Measurements from ENCODE around the gene STRIP1.
A peak's percentile ranks its signal among the peaks of the same experiment; 100 is the strongest.

STRIP1 gene

DNA sequence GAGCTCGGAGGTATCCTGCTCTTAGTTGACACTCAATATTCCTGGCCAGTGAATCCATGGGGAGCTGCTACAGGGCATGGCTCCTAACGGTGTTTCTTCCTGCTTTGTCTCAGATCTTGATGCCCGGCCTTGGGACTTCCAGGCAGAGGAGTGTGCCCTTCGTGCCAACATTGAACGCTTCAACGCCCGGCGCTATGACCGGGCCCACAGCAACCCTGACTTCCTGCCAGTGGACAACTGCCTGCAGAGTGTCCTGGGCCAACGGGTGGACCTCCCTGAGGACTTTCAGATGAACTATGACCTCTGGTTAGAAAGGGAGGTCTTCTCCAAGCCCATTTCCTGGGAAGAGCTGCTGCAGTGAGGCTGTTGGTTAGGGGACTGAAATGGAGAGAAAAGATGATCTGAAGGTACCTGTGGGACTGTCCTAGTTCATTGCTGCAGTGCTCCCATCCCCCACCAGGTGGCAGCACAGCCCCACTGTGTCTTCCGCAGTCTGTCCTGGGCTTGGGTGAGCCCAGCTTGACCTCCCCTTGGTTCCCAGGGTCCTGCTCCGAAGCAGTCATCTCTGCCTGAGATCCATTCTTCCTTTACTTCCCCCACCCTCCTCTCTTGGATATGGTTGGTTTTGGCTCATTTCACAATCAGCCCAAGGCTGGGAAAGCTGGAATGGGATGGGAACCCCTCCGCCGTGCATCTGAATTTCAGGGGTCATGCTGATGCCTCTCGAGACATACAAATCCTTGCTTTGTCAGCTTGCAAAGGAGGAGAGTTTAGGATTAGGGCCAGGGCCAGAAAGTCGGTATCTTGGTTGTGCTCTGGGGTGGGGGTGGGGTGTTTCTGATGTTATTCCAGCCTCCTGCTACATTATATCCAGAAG is 19.4 kb downstream of the STRIP1 start:
- peak in 1 of 2 experiments; percentile 27 for DNase-seq

DNA sequence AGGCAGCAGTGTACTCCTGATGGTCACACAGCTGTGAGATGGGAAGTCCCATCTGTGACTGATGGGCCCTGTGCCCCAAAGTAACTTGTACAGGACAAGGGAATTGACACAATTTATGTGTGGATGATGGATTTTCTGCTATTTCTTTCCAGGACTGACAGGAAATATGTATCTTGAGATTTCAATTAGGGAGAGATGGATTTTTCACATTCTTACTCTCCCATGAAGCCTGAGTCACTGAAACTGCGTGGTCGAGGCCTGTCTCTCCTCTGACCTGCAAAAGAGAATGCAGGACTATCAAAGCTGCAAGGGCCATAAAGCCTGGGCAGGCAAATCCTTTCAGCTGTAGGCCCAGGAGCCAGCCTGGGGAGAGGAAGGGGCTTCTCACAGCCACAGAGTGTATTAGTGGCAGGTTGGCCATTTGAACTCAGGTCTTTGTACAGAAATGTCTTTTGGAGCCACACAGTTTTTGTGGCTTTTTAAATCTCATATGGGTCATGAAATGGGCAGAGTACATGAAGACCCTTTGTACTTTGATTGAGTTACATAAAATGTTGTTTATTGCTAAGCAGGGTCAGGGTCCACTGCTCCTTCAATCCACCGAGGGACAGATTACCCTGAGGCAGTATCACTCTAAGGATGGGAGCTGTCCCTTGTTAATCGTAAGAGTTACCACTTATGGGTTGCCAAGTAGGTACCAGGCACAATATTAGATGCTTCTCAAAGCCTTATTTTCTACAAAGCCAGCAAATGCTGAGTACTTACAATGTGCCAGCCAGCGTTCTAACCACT is 21.3 kb downstream of the STRIP1 start:
- DNase-seq, result no peak

DNA sequence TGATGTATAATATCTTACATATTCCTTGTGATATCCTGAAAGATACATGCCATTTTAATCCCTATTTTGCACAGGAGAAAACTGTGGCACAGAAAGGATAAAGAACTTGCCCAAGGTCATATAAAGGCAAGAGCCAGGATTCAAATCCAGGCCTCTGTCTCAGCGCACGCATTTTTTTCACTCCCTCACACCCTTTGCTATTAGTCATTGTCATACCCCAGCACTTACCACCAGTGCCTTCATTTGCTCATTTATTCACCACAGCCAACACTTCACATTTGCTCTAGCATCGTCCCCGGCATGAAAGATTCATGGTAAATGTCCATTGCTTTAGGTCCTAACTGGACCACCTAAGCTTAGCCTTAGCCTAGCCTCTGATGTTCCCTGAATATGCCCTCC is 21.9 kb downstream of the STRIP1 start:
- no peak for DNase-seq

DNA sequence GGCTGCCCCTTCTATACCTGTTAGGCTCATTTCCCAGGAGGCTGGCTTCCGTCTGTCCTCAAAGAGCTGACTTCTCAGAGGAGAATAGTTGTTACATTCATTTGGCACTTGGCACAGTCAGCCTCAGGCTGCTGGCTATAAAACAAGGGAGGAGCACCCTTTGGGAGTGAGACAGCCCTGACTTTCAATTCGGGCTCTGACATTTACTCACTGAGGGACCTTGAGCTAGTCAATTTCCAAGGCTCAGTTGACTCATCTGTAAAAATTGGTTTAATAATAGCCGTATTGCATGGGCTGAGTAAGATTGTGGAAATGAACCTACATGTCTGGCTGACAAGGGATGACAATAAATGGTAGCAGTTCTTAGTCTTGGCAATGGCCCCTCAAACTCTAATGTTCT is 22.4 kb downstream of the STRIP1 start:
- no peak for DNase-seq

DNA sequence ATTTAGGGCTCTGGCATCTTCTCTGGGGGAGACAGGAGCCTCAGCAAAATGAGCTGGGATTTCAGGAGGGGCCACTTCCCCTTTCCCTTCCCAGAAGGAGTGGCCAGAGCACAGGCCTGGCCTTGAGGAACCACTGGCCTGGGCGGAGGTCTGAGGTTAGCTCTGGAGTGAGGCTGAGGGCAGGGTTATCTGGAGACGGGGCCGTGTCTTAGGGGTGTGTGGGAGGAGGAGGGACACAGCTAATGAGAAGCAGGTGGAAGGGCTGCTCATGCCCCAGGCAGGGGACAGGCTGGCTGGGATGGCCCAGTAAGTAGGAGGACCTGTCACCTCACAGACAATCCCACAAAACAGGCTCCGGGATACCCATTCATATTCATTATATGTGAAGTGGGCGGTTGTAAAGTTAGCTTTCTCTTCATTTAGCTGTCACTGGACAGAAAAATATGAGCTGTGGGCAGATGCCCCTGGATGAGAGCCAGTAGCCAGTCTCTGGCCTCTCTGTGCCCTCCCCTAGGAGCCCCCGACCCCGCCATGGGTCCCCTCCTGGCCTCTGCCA is 23.6 kb downstream of the STRIP1 start:
- no peak for DNase-seq

DNA sequence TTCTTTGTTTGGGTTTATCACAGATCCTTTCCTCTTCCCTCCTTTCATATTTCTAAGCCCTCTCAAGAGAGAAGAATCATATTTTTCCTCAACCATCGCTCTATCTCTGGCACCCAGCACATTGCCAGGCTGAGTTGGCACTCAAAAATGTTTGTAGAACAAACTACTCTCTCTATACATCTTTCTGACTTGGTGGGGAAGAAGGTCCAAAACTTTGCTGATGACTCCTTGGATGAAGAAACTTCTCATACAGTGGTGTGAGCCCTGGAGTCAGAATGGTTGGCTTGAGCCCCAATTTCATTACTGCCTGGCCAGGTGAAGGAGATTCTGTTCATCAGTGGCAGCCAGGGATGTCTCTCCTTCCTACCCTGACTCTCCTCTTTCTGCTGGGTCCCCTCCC is 24.2 kb downstream of the STRIP1 start:
- DNase-seq, result no peak

DNA sequence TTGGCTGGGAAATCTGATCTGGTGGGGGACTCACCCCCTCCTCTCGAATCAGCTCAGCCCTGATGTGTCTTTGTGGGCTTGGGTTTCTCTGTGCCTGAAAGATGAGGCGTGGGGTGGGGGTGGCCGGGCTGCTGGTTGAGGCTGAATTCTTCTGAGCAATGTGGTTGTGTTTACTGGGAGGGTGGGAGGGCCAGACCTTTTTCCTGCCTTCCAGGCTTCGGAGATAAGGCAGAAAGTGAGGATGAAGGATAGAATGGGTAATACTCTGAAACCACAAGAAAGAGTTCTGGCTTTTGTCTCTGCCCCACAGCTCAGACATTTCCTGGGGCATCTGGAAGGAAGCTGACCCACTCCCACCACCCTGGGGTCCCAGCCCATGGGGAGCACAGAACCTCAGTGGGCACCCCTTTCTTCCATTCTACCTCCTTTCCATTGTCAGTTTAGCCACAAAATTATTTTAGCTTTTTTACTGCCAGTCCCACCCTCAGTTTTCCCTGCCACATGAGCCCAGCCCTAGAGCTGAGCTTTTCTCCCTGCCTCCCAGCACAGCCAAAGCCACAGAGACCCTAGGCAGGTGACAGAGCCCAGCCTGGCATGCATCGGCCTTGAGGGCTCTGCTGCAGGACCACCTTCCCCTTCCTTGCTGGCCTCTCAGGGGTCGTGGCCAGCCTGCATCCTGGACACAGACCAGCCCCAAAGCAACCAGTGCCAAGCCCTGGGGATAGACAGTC is 24.9 kb downstream of the STRIP1 start:
- no peak for DNase-seq

DNA sequence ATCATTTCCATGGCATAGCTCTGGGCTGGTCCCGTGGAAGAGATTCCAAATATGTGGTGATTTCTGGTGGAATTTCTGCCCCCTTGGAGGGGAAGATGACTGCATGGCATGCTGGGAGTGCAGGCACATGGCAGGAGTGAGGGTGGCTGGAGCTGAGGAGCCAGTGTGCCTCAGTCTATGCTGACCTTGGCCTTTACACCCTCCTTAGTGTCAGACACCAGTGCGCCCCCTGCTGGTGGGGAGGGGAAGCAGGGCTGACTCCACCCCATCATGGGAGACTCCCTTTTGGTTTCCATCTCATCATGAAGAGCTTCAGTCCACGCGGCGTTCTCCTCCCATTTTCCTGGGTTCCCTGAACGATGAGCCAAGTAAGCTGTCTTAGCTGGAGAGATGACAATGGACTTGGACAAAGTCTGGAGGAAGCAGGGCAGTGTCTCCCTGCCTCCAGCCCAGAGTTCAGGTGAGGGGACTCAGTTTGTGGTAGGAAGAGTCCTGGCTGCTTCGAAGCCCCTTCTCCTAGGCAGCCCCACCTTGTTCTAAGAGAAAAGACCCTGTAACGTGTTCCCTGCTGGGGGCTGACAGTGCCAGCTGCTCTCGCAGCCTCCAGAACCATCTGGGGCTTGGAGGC is 25.7 kb downstream of the STRIP1 start:
- DNase-seq, result peak in 1 of 2 experiments; percentile 13

DNA sequence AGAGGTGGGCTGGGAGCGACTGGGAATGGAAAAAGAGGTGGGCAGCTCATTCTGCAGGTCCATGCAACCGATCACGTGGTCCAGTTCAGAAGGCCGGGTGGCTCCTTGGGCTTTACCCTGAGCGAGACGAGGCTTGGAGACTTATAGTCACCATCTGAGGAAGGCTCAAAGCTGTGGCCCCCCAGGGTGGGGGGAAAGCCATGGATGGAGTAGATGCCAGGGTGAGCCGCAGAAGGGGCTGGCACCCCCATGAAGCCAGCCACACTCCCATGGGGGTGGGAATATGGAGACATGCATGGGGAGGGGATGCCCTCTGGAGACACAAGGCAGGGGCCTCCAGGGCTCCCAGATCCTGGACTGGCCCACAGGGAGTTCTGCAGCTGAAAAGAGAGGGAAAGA is 26.2 kb downstream of the STRIP1 start:
- DNase-seq, result no peak

DNA sequence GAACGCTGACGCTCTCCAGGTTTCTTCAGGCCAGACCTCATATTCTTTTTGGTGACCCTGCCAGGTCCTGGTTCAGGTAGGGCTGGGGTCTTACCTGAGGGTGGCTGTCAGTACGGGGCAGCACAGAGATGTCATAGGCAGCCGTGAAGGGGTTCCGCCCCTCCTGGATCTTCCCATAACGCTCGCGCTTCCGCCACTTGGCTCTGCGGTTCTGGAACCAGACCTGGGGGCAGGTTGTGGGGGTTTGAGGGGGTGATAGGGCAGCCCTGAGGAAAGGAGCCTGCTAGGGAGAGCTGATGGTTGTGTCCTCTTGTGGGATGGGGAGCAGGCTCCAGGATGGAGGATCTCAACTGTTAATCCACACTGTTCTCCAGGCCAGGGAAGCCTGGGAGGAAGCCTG is 26.9 kb downstream of the STRIP1 start:
- DNase-seq, result no peak

DNA sequence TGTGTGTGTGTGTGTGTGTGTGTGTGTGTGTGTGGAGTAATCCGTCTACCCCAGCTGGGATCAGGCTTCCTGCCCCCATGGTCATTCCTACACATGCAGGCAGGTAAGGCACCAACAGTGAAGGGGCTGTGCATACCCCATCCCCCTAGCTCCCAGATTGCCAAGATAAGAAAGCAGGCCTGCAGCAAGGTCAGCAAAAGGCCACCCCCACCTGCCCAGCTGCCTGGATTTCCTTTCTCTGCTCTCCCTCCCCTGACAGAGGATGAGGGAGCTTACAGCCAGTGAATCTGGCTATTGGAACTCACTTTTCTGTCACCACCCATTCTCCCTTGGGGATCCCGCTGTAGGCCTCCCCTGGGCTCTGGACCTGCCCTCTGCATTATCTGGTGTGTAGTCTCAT is 28.2 kb downstream of the STRIP1 start:
- DNase-seq, result no peak

DNA sequence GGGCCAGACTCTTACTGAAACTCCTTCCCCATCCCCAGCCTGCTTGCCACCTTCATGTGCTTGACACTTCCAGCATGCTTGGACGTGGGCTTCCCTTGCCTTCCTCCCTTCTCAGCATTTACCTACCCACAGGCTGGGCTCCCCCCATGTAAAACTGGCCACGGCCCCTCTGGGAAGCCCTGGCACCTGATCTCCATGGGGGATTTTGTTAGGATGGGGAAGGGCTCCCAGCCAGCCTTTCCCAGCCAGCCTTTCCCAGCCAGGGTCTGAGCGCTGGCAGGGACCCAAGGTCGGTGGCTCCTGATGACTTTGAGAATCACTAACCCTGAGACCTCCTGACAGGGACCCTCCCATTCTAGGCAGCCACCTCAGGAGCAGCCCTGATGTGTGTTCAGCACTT is 29.4 kb downstream of the STRIP1 start:
- no peak for DNase-seq

DNA sequence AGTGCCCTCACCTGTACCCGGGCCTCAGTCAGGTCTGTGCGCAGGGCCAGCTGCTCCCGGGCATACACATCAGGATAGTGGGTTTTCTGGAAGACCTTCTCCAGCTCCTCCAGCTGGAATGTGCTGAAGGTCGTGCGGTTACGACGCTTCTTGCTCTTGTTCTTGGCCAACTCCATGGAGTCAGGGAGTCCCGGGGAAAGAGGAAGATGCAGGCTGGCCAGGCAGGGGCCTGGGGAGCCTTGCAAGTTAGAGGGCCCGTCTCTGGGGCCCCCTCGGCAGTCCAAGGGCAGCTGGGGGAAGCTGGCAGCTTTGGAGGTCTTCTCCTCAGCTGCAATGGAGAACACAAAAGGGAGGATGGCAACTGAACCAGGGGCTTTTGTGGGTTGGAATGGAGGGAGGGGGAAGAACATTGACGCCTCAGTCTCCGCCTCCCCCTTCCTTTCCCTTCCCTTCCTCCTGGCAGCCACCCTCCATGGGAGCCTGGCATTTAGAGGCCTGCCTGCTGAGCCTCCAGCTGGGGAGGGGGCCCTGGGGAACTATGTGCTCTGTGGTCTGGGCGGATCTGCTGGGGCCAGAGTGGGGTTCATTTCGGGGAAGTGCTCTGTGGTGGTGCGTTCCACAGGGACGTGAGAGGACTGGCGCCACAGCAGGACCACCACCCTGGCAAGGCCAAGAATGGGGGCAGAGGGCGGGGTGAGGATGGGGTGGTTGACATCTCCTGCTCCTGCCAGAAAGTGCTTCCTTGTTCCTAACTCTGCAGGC is 30.3 kb downstream of the STRIP1 start:
- DNase-seq, result no peak

DNA sequence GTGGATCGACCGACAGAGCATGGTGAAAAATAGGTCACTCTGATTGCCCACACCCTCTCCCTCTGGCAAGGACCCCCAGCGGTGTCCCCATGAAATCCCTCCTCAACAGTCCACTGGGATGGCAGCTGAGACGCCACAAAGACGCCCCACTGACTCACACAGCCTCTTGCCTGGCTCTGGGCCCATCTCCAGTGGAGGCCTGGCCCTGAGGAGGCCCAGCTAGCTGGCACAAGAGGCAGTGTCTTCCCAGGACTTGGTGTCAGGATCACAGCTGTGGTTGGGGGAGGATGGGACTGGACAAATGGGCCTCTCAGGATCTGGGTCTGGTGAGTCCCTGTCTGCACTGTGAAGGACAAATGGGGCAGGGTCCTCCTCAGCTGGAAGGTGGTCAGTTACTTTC is 31.4 kb downstream of the STRIP1 start:
- DNase-seq, result no peak

DNA sequence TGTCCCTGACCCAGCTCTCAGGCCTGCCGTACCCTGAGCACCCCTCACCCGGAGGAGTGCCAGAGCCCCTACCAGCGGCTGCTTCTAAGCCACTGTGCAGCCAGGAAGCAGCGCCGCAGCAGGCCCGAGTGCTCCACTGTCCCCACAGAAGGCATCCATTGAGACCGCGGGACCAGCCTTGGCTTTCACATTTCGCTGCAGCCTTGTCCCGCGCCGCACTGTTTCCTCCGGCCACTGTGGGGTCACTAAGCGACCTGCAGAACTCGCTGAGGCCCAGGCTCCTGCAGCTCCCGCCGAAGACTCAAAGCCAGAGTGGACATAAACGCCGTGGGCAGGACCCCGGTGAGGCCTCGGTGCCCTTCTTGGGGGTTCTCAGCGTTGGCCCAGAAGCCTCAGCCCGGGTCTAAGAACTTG is 33.1 kb downstream of the STRIP1 start:
- no peak for DNase-seq

DNA sequence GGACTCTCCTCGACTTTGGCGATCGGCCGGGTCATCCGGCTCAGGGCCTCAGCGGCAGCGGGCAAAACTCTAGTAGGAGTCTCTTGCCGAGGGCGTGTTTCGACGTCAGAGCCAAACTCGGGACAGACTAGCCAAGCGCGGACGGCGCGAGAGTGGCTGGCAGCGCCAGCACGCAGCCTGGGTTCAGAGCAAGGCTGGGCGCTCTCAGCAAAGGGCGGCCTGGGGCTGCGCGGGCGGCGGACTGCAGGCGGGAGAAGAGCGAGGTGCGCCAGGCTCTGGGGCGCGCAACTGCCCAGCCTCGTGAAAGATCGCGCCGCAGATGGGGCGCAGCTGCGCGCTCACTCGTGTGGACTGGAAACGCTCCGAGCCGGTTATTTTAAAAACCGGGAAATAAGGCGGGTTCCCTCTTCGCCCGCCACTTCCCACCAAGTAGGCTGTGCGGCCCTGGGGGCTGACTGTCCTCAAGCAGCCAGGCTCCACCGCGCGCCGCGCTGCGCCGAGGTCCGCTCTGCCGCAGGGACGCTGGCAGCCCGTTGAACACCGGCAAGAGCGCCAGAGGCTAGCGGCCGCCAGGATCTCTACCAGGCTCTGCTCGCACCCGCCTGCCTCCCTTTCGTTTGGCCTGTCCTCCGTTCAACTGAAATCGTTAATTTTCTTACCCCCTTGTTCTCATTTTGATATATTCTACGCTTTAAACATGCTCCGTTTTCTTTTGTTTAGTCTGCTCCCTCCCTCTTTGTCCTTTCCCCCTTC is 33.6 kb downstream of the STRIP1 start:
- no peak for DNase-seq

DNA sequence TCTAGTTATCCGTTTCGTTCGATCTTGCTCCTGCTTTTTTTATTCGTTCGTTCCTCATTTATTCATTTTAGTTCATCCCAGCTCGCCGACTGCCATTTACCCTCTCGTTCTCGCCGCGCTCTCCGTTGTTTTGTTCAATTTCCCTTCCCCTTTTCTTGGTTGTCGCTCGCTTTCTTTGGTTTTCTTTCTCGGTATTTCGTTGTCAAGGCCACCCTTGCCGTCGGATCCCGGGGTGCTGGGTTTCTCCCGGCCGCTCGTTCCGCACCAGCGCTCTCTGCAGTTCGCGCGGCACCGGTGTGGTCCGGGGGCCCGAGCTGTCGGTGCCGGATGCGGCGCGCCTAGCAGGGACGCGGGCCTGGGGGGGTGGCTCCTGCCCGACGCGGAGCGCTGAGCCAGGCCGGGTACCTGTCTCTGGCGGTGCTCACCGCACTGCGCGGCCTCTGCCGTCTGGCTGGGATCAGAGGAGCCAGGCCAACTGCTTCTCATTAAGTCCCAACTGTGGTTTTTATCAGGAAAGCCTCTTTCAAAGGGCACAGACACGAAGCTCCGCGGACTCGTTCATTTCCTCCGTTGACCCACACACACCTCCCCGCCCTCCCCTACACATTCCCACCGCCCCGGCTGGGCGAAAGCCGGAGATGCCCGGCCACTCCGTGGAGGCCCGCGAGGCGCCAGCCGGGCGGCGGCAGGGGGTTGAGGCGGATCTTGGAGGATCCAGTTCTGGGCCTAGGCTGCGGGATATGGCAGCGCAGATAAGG is 34.4 kb downstream of the STRIP1 start:
- no peak for DNase-seq

DNA sequence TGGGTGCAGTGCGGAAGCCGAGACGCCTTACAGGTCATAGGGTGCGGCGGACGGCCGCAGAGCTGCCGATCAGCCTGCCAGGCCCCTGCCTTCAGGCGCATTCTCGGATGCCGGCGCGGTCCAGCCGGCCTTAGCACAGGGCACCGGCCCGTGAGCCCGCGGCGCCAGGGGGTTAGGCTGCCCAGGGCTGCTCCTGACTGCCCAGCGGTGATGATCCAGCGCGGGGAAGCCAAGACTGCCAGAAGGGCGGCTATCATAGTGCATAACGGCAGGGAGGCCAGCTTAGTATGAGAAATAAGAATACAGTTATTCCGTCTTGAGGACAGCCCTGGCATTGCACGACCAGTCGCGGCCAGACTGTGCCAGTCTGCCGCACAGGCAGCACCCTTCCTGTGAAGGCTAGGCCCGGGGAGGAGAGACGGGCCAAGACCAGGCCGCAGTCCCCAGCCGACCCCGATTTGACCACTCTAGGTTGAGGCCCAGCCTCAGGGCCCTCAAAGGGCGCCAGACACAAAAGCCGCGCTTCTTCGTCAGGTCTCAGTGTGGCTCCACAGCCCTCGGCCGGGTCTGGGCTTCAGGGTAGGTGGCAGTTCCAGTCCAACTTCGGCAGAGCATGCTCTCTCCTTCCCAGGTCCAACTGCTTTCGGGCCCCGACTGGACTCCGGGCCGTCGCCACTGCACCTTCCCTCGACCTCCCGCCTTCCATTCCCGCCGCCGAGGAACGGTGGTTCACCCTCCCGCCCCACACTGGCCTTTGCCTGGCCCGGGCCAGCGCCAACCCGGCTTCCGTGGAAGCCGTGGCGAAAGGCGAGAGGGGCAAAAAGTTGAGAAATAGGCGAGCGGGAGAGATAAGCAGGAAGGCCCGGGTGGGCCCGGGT is 35.2 kb downstream of the STRIP1 start:
- DNase-seq, result no peak

DNA sequence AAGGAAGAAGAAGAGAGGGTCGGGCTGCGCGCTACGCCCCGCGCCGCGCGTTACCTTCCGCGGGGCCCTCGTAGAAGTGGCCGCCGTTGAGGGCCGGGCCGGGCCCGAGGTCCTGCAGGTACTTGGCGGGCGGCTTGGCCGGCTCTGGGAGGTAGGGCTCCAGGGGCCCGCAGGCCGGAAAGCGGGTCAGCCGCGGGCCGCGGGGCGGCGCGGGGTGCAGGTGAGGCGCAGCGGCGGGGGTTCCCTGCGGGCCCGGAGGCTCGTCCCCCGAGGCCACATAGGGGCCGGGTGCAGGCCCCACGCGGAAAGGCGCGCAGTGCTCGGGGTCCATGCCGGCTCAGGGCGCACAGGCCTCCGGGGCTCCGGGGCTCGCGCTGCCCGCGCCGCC is 35.9 kb downstream of the STRIP1 start:
- no peak for DNase-seq

Measured in SW 1271 (cell line).